Lung (tissue), 12 donors: ENCODE results near the gene MYH14. TPM values are rescaled to one million over a fixed set of nuclear protein-coding genes. Genes with fewer than 3 reads are reported as not detected.

Experiments
- ATAC-seq: fragments of 200-7000 bp; cut with Tn5 transposase; one replicate; pipeline ENCODE4 v1.9.1; 2020; ENCODE audit warnings: moderate number of reproducible peaks; ENCODE audit not compliant: insufficient read depth, low FRiP score
- DNase-seq, 3 donors: peaks; one replicate each; pipeline ENCODE4 v3.0.0-alpha.2; 2013 to 2017
- H3K27ac ChIP-seq, 2 donors: one replicate each; pipeline ENCODE4 v1.5.1; 2013; ENCODE audit warnings: mild to moderate bottlenecking in 2 of 2, moderate library complexity in 2 of 2, control low read depth in 1 of 2, inconsistent platforms in 1 of 2, low read depth in 1 of 2, low read length in 1 of 2
- H3K27me3 ChIP-seq, 3 donors: one replicate each; pipeline ENCODE4 v1.5.1; 2013; ENCODE audit warnings: low read length in 2 of 3; ENCODE audit not compliant: control insufficient read depth in 3 of 3, insufficient read depth in 3 of 3
- H3K36me3 ChIP-seq, 4 donors: one replicate each; pipeline ENCODE4 v1.5.1; 2013; ENCODE audit warnings: low read length in 4 of 4, mild to moderate bottlenecking in 1 of 4, moderate library complexity in 1 of 4; ENCODE audit not compliant: control insufficient read depth in 4 of 4, insufficient read depth in 4 of 4
- H3K4me1 ChIP-seq, 5 donors: one replicate each; pipeline ENCODE4 v1.5.1; 2013; ENCODE audit warnings: low read length in 5 of 5, mild to moderate bottlenecking in 2 of 5, moderate library complexity in 1 of 5; ENCODE audit not compliant: control insufficient read depth in 5 of 5, insufficient read depth in 5 of 5
- H3K4me3 ChIP-seq: one replicate; pipeline ENCODE4 v1.5.1; 2013; ENCODE audit warnings: mild to moderate bottlenecking, control low read depth, moderate library complexity
- H3K9ac ChIP-seq, 2 donors: one replicate each; pipeline ENCODE4 v1.5.1; 2013; ENCODE audit warnings: low read length in 2 of 2, control low read depth in 1 of 2; ENCODE audit not compliant: insufficient read depth in 1 of 2
- H3K9me3 ChIP-seq, 4 donors: one replicate each; pipeline ENCODE4 v1.5.1; 2013; ENCODE audit warnings: low read length in 3 of 4, mild to moderate bottlenecking in 1 of 4, moderate library complexity in 1 of 4; ENCODE audit not compliant: control insufficient read depth in 4 of 4, insufficient read depth in 3 of 4
- WGBS, 2 donors: extraction: QIAGEN DNeasy Blood & Tissue Kit; methylation state at CpG; one replicate each; pipeline ENCODE4 v1.1.7; 2013; 5-methylcytosine and 5-hydroxymethylcytosine counted together
- polyA plus RNA-seq, 2 donors: library from polyadenylated mRNA; stranded (reverse); fragments of 200-250 nt; gene quantifications; one replicate each; pipeline ENCODE4 v1.2.1, GENCODE V29; 2013
- total RNA-seq, 2 donors: library from RNA; depleted of rRNA in 1 of 2; stranded (reverse); fragments of >200 nt in 1 of 2; gene quantifications; one replicate each; pipeline ENCODE4 v1.2.1, GENCODE V29; 2014 to 2021
- TF ChIP-seq, protein P1 (sequence below): IDR thresholded peaks from 2 replicates; pipeline ENCODE4 v1.5.1; 2012; ENCODE audit warnings: mild to moderate bottlenecking; ENCODE audit errors: control extremely low read depth, extremely low read depth
- donor health status: control.
- donor health status: control.
- donor health status: Bipolar disorder and iron deficiency.
- donor health status: healthy.
- donor health status: DM: yes; HTN: yes; CAD: no.

The MYH14 gene
- total and polyA plus RNA-seq, 4 donors: 48.3 to 159 (median 98.6) TPM

DNA sequence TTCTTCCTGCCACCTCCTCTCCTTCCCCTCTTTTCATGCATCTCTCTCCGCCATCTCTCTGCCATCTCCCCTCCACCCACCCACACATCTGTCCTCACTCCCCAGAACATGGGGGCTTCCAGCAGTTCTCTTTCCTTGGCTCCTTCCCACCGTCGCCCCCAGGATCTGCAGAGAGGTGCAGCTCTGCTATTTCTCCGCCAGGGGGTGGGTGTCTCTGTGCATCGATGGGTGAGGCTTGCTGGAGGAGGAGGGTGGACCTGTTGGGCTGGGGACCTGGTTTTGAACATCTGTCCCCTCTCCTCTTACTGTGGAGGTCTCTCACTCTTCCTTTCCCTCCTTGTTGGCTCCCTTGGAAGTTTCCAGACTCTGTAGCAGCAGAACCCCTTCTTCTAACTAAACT lies 51.7 kb downstream of the MYH14 start:
- H3K9ac ChIP-seq: no peak overlapping the region
- 80 to 85% methylated on average over 5 of the region's 5 CpGs for WGBS, 2 donors
- H3K27ac ChIP-seq: no peak overlapping the region
- TF ChIP-seq, protein P1, sequence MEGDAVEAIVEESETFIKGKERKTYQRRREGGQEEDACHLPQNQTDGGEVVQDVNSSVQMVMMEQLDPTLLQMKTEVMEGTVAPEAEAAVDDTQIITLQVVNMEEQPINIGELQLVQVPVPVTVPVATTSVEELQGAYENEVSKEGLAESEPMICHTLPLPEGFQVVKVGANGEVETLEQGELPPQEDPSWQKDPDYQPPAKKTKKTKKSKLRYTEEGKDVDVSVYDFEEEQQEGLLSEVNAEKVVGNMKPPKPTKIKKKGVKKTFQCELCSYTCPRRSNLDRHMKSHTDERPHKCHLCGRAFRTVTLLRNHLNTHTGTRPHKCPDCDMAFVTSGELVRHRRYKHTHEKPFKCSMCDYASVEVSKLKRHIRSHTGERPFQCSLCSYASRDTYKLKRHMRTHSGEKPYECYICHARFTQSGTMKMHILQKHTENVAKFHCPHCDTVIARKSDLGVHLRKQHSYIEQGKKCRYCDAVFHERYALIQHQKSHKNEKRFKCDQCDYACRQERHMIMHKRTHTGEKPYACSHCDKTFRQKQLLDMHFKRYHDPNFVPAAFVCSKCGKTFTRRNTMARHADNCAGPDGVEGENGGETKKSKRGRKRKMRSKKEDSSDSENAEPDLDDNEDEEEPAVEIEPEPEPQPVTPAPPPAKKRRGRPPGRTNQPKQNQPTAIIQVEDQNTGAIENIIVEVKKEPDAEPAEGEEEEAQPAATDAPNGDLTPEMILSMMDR: no peak
- no peaks in the 10 kb centered on the region for H3K4me1 ChIP-seq
- H3K36me3 ChIP-seq: peaks cover 0 to 33% (median 23%) of the 10 kb centered on the region in 4 donors
- no peaks in the 10 kb centered on the region for H3K27me3 ChIP-seq
- no peak overlapping the region for H3K4me3 ChIP-seq
- ATAC-seq (no peak), DNase-seq (no peak)
- H3K9me3 ChIP-seq: peaks cover 0 to 14% (median 3%) of the 10 kb centered on the region in 4 donors

DNA sequence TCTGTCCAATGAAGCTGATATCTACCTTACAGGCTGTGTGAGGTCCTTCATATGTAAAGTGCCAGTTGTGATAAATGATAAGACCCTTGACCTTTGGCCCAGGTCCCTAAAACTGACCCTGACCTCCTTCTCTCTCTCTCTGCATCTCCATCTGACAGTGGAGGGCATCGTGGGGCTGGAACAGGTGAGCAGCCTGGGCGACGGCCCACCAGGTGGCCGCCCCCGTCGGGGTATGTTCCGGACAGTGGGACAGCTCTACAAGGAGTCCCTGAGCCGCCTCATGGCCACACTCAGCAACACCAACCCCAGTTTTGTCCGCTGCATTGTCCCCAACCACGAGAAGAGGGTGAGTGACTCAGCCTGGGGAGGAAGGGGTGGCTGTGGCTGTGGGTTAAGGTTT lies 53.7 kb downstream of the MYH14 start:
- TF ChIP-seq, protein P1: no peak
- H3K9me3 ChIP-seq: peaks cover 0 to 14% (median 3%) of the 10 kb centered on the region in 4 donors
- no peak overlapping the region for H3K9ac ChIP-seq
- 93 to 94% methylated on average over 10 of the region's 10 CpGs for WGBS, 2 donors
- H3K27ac ChIP-seq: no peak overlapping the region
- ATAC-seq: no peak
- H3K27me3 ChIP-seq: no peaks in the 10 kb centered on the region
- peaks cover 0 to 33% (median 23%) of the 10 kb centered on the region in 4 donors for H3K36me3 ChIP-seq
- H3K4me1 ChIP-seq: no peaks in the 10 kb centered on the region
- no peak overlapping the region for H3K4me3 ChIP-seq
- no peak for DNase-seq

DNA sequence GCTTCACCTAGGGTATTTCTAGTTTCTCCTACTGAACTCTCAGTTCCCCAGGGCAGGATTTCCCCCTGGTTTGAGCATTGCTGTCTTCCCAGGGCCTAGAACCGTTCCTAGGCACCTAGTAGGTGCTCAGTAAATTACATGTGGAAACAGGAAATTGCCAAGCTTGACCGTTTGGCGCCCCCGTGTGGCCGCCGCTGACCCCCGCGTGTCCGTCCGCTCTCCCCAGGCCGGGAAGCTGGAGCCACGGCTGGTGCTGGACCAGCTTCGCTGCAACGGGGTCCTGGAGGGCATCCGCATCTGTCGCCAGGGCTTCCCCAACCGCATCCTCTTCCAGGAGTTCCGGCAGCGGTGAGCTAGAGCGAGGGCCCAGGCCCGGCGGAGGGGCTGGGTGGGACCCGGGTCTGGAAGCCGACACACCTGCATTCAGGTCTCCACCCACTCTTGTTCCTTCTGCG lies 55.5 kb downstream of the MYH14 start:
- DNase-seq (peak; percentile 32 to 56 (median 39)), ATAC-seq (no peak)
- H3K27ac ChIP-seq: no peak overlapping the region
- H3K4me1 ChIP-seq: no peaks in the 10 kb centered on the region
- no peak overlapping the region for H3K9ac ChIP-seq
- H3K9me3 ChIP-seq: peaks cover 0 to 10% (median 1%) of the 10 kb centered on the region in 4 donors
- no peak overlapping the region for H3K4me3 ChIP-seq
- H3K27me3 ChIP-seq: no peaks in the 10 kb centered on the region
- TF ChIP-seq, protein P1: no peak
- H3K36me3 ChIP-seq: peaks cover 0 to 21% (median 16%) of the 10 kb centered on the region in 4 donors
- WGBS, 2 donors: 45 to 56% methylated on average over 25 of the region's 25 CpGs

DNA sequence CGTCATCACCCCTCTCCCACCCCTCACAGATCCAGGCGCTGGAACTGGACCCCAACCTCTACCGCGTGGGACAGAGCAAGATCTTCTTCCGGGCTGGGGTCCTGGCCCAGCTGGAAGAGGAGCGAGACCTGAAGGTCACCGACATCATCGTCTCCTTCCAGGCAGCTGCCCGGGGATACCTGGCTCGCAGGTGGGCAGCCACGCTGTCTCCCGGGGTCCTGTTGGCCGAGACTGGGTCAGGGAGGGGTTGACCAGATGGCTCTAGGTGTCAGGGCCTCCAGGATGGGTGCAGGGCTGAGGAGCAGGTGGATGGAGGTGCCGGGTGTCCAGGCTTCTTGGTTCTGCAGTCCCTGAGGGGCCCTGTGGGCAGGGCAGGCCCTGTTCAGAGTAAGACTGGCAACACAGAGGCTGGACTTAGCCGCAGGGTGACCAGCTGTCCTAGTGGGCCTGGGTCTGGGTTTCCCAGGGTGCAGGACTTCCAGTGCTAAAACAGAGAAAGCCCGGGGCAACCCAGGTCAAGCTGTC lies 58.1 kb downstream of the MYH14 start:
- Histone ChIP-seq H3K9me3 (peaks cover 0 to 4% (median 1%) of the 10 kb centered on the region in 4 donors), H3K9ac (no peak overlapping the region), H3K4me3 (no peak overlapping the region), H3K36me3 (peaks cover 0 to 23% (median 13%) of the 10 kb centered on the region in 4 donors), H3K27me3 (no peaks in the 10 kb centered on the region), H3K27ac (no peak overlapping the region), H3K4me1 (no peaks in the 10 kb centered on the region)
- TF ChIP-seq, protein P1: no peak
- 91 to 92% methylated on average over 16 of the region's 16 CpGs for WGBS, 2 donors
- DNase-seq (no peak), ATAC-seq (no peak)
